Skeletal muscle tissue (tissue), 4 donors: ENCODE results near the gene DDX10. TPM values are rescaled to one million over a fixed set of nuclear protein-coding genes. Genes with fewer than 3 reads are reported as not detected.

ENCODE experiments used
- H3K27ac ChIP-seq: one replicate; pipeline ENCODE4 v1.7.0; 2013; ENCODE audit warnings: mild to moderate bottlenecking, low read depth, low read length, inconsistent platforms
- H3K27me3 ChIP-seq, 3 donors: one replicate each; pipeline ENCODE4 v1.7.0; 2013; ENCODE audit warnings: low read length in 3 of 3; ENCODE audit not compliant: control insufficient read depth in 3 of 3, insufficient read depth in 3 of 3
- H3K36me3 ChIP-seq, 3 donors: one replicate each; pipeline ENCODE4 v1.7.0; 2013; ENCODE audit warnings: low read length in 3 of 3; ENCODE audit not compliant: control insufficient read depth in 3 of 3, insufficient read depth in 3 of 3
- H3K4me1 ChIP-seq, 3 donors: one replicate each; pipeline ENCODE4 v1.7.0; 2013; ENCODE audit warnings: low read length in 3 of 3, mild to moderate bottlenecking in 3 of 3; ENCODE audit not compliant: control insufficient read depth in 3 of 3, insufficient read depth in 3 of 3
- H3K4me3 ChIP-seq, 3 donors: one replicate each; pipeline ENCODE4 v1.7.0; 2013; ENCODE audit warnings: low read length in 3 of 3
- H3K9ac ChIP-seq, 3 donors: one replicate each; pipeline ENCODE4 v1.7.0; 2013; ENCODE audit warnings: low read length in 3 of 3, mild to moderate bottlenecking in 3 of 3, moderate library complexity in 2 of 3, low read depth in 1 of 3
- H3K9me3 ChIP-seq, 3 donors: one replicate each; pipeline ENCODE4 v1.7.0; 2013; ENCODE audit warnings: low read length in 3 of 3; ENCODE audit not compliant: control insufficient read depth in 3 of 3
- total RNA-seq: library from RNA; depleted of rRNA; stranded (reverse); fragments of >200 nt; gene quantifications from one replicate; pipeline ENCODE4 v1.2.3, GENCODE V29; 2014
- donor health status: Osteomylitis.

DDX10 gene
- total RNA-seq, 1 donor from 2014 or later, result 19.3 TPM

- no peak overlapping the region for H3K9ac ChIP-seq
- no peaks in the 10 kb centered on the region for H3K27me3 ChIP-seq
- no peaks in the 10 kb centered on the region for H3K4me1 ChIP-seq
- no peak overlapping the region for H3K27ac ChIP-seq
- no peaks in the 10 kb centered on the region for H3K9me3 ChIP-seq
- peaks cover 9 to 27% (median 20%) of the 10 kb centered on the region in 3 donors for H3K36me3 ChIP-seq
- H3K4me3 ChIP-seq, result no peak overlapping the region
Measured at GRCh38 chr11:108672786-108673185, 7.9 kb downstream of the DDX10 start.

- Histone ChIP-seq H3K27ac (no peak overlapping the region), H3K9ac (no peak overlapping the region)
Measured at GRCh38 chr11:108679045-108679444, 14.2 kb downstream of the DDX10 start.

DNA sequence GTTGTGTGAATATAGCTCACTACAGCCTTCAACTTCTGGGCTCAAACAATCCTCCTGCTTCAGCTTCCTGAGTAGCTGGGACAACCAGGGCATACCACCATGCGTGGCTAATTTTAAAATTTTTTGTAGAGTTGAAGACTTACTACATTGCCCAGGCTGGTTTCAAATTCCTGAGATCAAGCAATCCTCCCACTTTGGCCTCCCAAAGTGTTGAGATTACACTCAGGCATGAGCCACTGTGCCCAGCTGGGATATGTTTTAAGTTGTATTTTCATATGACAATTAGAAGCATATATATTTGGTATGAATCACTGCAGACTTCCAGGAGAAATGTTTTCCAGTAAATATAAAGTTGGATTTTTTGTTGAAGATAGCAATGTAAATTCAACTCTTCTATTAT, 15.4 kb downstream of the DDX10 start:
- Histone ChIP-seq H3K4me1 (no peaks in the 10 kb centered on the region), H3K27me3 (no peaks in the 10 kb centered on the region), H3K4me3 (no peak overlapping the region), H3K27ac (no peak overlapping the region), H3K9ac (no peak overlapping the region), H3K9me3 (no peaks in the 10 kb centered on the region), H3K36me3 (peaks cover 19 to 36% (median 24%) of the 10 kb centered on the region in 3 donors)

More at GRCh38 chr11:108679045-108679444, 14.2 kb downstream of the DDX10 start:
- Histone ChIP-seq H3K36me3 (peaks cover 19 to 36% (median 28%) of the 10 kb centered on the region in 3 donors), H3K4me3 (no peak overlapping the region), H3K4me1 (no peaks in the 10 kb centered on the region), H3K9me3 (no peaks in the 10 kb centered on the region), H3K27me3 (no peaks in the 10 kb centered on the region)

GRCh38 chr11:108685419-108686130, 20.7 kb downstream of the DDX10 start:
- H3K27me3 ChIP-seq, result no peaks in the 10 kb centered on the region

DNA sequence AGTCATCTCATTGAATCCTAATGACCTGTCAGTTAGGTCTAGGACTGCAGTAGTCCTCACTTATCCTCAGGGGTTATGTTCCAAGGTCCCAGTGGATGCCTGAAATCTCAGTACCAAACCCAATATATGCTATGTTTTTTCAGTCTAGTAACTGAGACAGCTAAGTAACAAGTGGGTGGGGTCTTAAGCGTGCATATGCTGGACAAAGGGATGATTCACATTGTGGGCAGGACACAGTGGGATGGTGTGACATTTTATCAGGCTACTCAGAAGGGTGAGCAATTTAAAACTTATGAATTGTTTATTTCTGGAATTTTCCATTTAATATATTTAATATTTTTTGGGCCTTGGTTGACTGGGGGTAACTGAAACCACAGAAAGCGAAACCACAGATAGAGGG, 29.0 kb downstream of the DDX10 start:
- H3K4me3 ChIP-seq, result no peak overlapping the region
- H3K4me1 ChIP-seq, result no peaks in the 10 kb centered on the region
- H3K27ac ChIP-seq, result no peak overlapping the region
- no peaks in the 10 kb centered on the region for H3K27me3 ChIP-seq
- H3K9ac ChIP-seq, result no peak overlapping the region
- no peaks in the 10 kb centered on the region for H3K9me3 ChIP-seq
- peaks cover 9 to 45% (median 9%) of the 10 kb centered on the region in 3 donors for H3K36me3 ChIP-seq

More at GRCh38 chr11:108685419-108686130, 20.7 kb downstream of the DDX10 start:
- Histone ChIP-seq H3K9me3 (no peaks in the 10 kb centered on the region), H3K27ac (no peak overlapping the region), H3K4me3 (no peak overlapping the region), H3K9ac (no peak overlapping the region), H3K4me1 (no peaks in the 10 kb centered on the region), H3K36me3 (peaks cover 6 to 22% (median 8%) of the 10 kb centered on the region in 3 donors)

GRCh38 chr11:108694846-108695245, 30.0 kb downstream of the DDX10 start:
- Histone ChIP-seq H3K27me3 (no peaks in the 10 kb centered on the region), H3K4me1 (no peaks in the 10 kb centered on the region), H3K27ac (no peak overlapping the region), H3K9me3 (no peaks in the 10 kb centered on the region), H3K4me3 (no peak overlapping the region), H3K36me3 (peaks cover 9 to 39% (median 10%) of the 10 kb centered on the region in 3 donors), H3K9ac (no peak overlapping the region)

DNA sequence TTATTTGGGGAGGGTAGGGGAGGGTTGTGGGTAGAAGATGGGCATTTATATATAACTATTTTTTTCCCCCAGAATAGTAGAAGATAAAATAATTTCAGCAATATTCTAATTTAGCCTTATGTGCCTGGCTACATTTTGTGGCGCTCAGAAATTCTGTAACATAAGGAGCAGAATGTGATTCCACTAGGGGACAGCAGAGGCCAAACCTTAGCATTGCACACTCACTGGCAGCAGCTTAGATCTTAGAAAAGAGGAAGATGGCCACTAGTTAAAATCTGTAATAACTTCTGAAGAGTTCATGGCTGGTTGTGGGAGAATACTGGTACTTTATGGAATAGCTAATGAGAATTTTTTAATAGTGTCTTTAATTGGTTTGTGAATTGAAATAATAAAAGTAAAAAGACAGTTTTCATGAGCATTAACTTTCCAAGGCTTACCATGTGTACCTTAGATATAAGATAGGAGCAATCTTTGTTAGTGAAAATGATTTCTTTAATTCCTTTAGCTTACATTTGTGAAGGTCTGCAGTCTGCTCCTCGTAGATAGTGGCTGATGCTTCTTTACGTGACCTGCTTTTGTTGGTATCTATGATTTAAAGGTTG, 33.1 kb downstream of the DDX10 start:
- no peak overlapping the region for H3K4me3 ChIP-seq
- no peak overlapping the region for H3K9ac ChIP-seq
- H3K36me3 ChIP-seq, result peaks cover under 1 to 26% (median 8%) of the 10 kb centered on the region in 3 donors
- no peaks in the 10 kb centered on the region for H3K9me3 ChIP-seq
- no peak overlapping the region for H3K27ac ChIP-seq
- no peaks in the 10 kb centered on the region for H3K4me1 ChIP-seq
- no peaks in the 10 kb centered on the region for H3K27me3 ChIP-seq

GRCh38 chr11:108698844-108699642, 34.2 kb downstream of the DDX10 start:
- Histone ChIP-seq H3K36me3 (peaks cover 0 to 18% (median 8%) of the 10 kb centered on the region in 3 donors), H3K4me3 (no peak overlapping the region), H3K4me1 (no peaks in the 10 kb centered on the region), H3K9ac (no peak overlapping the region), H3K9me3 (no peaks in the 10 kb centered on the region), H3K27ac (no peak overlapping the region), H3K27me3 (no peaks in the 10 kb centered on the region)

DNA sequence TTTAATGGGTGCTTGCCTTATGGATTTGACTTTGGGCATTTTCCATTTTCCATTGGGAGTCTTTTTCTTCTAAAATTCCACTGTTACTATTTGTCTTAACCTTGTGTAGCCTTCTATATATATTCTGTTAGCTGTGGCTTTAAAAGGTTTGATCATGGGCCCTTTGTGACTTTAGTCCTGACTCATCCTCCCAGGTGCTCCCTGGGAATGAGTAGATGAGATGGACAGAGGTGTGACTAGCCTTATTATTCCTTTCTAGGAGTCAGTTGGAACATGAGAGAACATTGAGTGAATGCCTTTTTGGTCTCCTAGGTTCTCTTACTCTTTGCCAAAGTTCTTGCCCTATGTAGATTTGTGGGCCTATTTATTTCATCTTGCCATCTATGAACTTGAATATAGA, 39.0 kb downstream of the DDX10 start:
- Histone ChIP-seq H3K27me3 (no peaks in the 10 kb centered on the region), H3K36me3 (peaks cover 5 to 30% (median 19%) of the 10 kb centered on the region in 3 donors), H3K4me1 (no peaks in the 10 kb centered on the region), H3K4me3 (no peak overlapping the region), H3K27ac (no peak overlapping the region), H3K9me3 (peaks cover 0 to 5% (median 0%) of the 10 kb centered on the region in 3 donors), H3K9ac (no peak overlapping the region)
